Endothelial cell (in vitro differentiated cells): Measurements from ENCODE around the gene HYAL2. TPM values are rescaled to one million over a fixed set of nuclear protein-coding genes. Genes with fewer than 3 reads are reported as not detected.

Source experiments
- DNase-seq: peaks from one replicate; pipeline ENCODE4 v3.0.0; 2021; ENCODE audit warnings: low spot score
- H3K27ac Mint-ChIP-seq: one replicate; pipeline ENCODE4 v1.8.0; 2021; ENCODE audit warnings: mixed read lengths, inconsistent platforms; ENCODE audit not compliant: unreplicated experiment
- H3K27me3 Mint-ChIP-seq: one replicate; pipeline ENCODE4 v1.8.0; 2021; ENCODE audit warnings: mild to moderate bottlenecking, moderate library complexity, mixed read lengths, inconsistent platforms; ENCODE audit not compliant: unreplicated experiment
- H3K36me3 Mint-ChIP-seq: one replicate; pipeline ENCODE4 v1.8.0; 2021; ENCODE audit warnings: mild to moderate bottlenecking, low read depth, mixed read lengths, inconsistent platforms; ENCODE audit not compliant: unreplicated experiment
- H3K4me1 Mint-ChIP-seq: one replicate; pipeline ENCODE4 v1.8.0; 2021; ENCODE audit warnings: mild to moderate bottlenecking, mixed read lengths, inconsistent platforms; ENCODE audit not compliant: unreplicated experiment
- H3K4me3 Mint-ChIP-seq: one replicate; pipeline ENCODE4 v1.8.0; 2021; ENCODE audit warnings: mild to moderate bottlenecking, mixed read lengths, inconsistent platforms; ENCODE audit not compliant: unreplicated experiment
- H3K9me3 Mint-ChIP-seq: one replicate; pipeline ENCODE4 v1.8.0; 2021; ENCODE audit warnings: mixed read lengths, inconsistent platforms; ENCODE audit not compliant: unreplicated experiment
- CTCF ChIP-seq: fragments of 200-600 bp; sonication (generic); IDR thresholded peaks from one replicate; pipeline ENCODE4 v1.5.0; 2021; ENCODE audit warnings: antibody characterized with exemption; ENCODE audit not compliant: unreplicated experiment
- total RNA-seq: library from RNA; stranded (reverse); fragmentation: NEBNext Ultra II Directional; extraction: Animal tissue kit (Norgen Biotek cat#: 25700); gene quantifications from one replicate; pipeline ENCODE4 v1.2.1, GENCODE V29; 2021; ENCODE audit not compliant: unreplicated experiment

The HYAL2 gene
- total RNA-seq, 1 donor from 2014 or later, result 214 TPM

GRCh38 chr3:50336452-50337174, 14.1 kb upstream of the HYAL2 start:
- H3K4me1 Mint-ChIP-seq, result peaks cover 40% of the 10 kb centered on the region
- peak overlapping the region; percentile 84 for H3K27ac Mint-ChIP-seq
- TF ChIP-seq CTCF, result no peak
- peak overlapping the region; percentile 96 for H3K4me3 Mint-ChIP-seq
- DNase-seq, result no peak
- H3K36me3 Mint-ChIP-seq, result peaks cover 15% of the 10 kb centered on the region
- H3K27me3 Mint-ChIP-seq, result peaks cover 22% of the 10 kb centered on the region
- no peaks in the 10 kb centered on the region for H3K9me3 Mint-ChIP-seq

- H3K4me3 Mint-ChIP-seq, result no peak overlapping the region
- no peaks in the 10 kb centered on the region for H3K9me3 Mint-ChIP-seq
- no peak for TF ChIP-seq CTCF
- peaks cover 34% of the 10 kb centered on the region for H3K4me1 Mint-ChIP-seq
- H3K27ac Mint-ChIP-seq, result peak overlapping the region; percentile 87
- peaks cover 15% of the 10 kb centered on the region for H3K27me3 Mint-ChIP-seq
- no peak for DNase-seq
- H3K36me3 Mint-ChIP-seq, result peaks cover 15% of the 10 kb centered on the region
These were observed 12.0 kb upstream of the HYAL2 start for GRCh38 chr3:50334339-50335075.

GRCh38 chr3:50333744-50334328, 11.3 kb upstream of the HYAL2 start:
- TF ChIP-seq CTCF, result no peak
- Mint-ChIP-seq H3K27ac (peak overlapping the region; percentile 87), H3K4me3 (peak overlapping the region; percentile 62), H3K36me3 (peaks cover 12% of the 10 kb centered on the region), H3K4me1 (peaks cover 30% of the 10 kb centered on the region), H3K27me3 (peaks cover 9% of the 10 kb centered on the region), H3K9me3 (no peaks in the 10 kb centered on the region)
- no peak for DNase-seq

- peaks cover 5% of the 10 kb centered on the region for H3K27me3 Mint-ChIP-seq
- no peak for DNase-seq
- TF ChIP-seq CTCF, result no peak
- H3K27ac Mint-ChIP-seq, result peak overlapping the region; percentile 42
- H3K36me3 Mint-ChIP-seq, result peaks cover 9% of the 10 kb centered on the region
- H3K4me3 Mint-ChIP-seq, result no peak overlapping the region
- peaks cover 27% of the 10 kb centered on the region for H3K4me1 Mint-ChIP-seq
- H3K9me3 Mint-ChIP-seq, result no peaks in the 10 kb centered on the region
These were observed 8.9 kb upstream of the HYAL2 start for GRCh38 chr3:50331364-50331907.
